Activated CD4-positive, alpha-beta T cell treated with anti-CD3 and anti-CD28 coated beads for 24 hours (primary cell): ENCODE data around the gene KREMEN2.
A peak's percentile ranks its signal among the peaks of the same experiment; 100 is the strongest.

Source experiments
- DNase-seq, 2 donors: peaks; one replicate each; pipeline ENCODE4 v3.0.0-alpha.2; 2020; ENCODE audit warnings: low read depth in 2 of 2

KREMEN2 gene

GRCh38 chr16:3003582-3004270, 39.7 kb downstream of the KREMEN2 start:
- peak; percentile 91 to 94 for DNase-seq

- DNase-seq, result no peak
These were observed 40.2 kb downstream of the KREMEN2 start for GRCh38 chr16:3004319-3004718.

GRCh38 chr16:3004781-3005284, 40.8 kb downstream of the KREMEN2 start:
- DNase-seq, result no peak

GRCh38 chr16:3007059-3007956, 43.2 kb downstream of the KREMEN2 start:
- no peak for DNase-seq

GRCh38 chr16:3007957-3008689, 44.0 kb downstream of the KREMEN2 start:
- no peak for DNase-seq

GRCh38 chr16:3008690-3009037, 44.6 kb downstream of the KREMEN2 start:
- no peak for DNase-seq

GRCh38 chr16:3009568-3010390, 45.7 kb downstream of the KREMEN2 start:
- no peak for DNase-seq

- DNase-seq, result no peak
These were observed 46.4 kb downstream of the KREMEN2 start for GRCh38 chr16:3010510-3010909.

- no peak for DNase-seq
These were observed 48.2 kb downstream of the KREMEN2 start for GRCh38 chr16:3012246-3012645.

GRCh38 chr16:3012828-3013420, 48.8 kb downstream of the KREMEN2 start, which contains the start of gene CLDN9:
TSS of gene CLDN9 (plus strand) at chr16:3012923. CDS start at chr16:3013363, 440 bp downstream.
- no peak for DNase-seq

- DNase-seq, result no peak
These were observed 49.4 kb downstream of the KREMEN2 start for GRCh38 chr16:3013491-3013951.

- DNase-seq, result no peak
These were observed 50.1 kb downstream of the KREMEN2 start for GRCh38 chr16:3013998-3014690.

- no peak for DNase-seq
These were observed 50.9 kb downstream of the KREMEN2 start for GRCh38 chr16:3014971-3015370.

- no peak for DNase-seq
These were observed 51.9 kb downstream of the KREMEN2 start for GRCh38 chr16:3015865-3016521.

GRCh38 chr16:3017344-3017743, 53.3 kb downstream of the KREMEN2 start:
- DNase-seq, result no peak
